GM19463 (cell line): Measurements from ENCODE around the gene MUCL3.
"Not testable (repeated sequence)": the region's sequence is repeated elsewhere in the genome, so short reads cannot be mapped to it uniquely, and the experiment has no call there.

Source experiments
- ATAC-seq: cut with Tn5 transposase; IDR thresholded peaks from one replicate; pipeline ENCODE4 v1.9.1; 2021; ENCODE audit warnings: mild to moderate bottlenecking, moderate library complexity; ENCODE audit not compliant: unreplicated experiment

Gene MUCL3, protein sequence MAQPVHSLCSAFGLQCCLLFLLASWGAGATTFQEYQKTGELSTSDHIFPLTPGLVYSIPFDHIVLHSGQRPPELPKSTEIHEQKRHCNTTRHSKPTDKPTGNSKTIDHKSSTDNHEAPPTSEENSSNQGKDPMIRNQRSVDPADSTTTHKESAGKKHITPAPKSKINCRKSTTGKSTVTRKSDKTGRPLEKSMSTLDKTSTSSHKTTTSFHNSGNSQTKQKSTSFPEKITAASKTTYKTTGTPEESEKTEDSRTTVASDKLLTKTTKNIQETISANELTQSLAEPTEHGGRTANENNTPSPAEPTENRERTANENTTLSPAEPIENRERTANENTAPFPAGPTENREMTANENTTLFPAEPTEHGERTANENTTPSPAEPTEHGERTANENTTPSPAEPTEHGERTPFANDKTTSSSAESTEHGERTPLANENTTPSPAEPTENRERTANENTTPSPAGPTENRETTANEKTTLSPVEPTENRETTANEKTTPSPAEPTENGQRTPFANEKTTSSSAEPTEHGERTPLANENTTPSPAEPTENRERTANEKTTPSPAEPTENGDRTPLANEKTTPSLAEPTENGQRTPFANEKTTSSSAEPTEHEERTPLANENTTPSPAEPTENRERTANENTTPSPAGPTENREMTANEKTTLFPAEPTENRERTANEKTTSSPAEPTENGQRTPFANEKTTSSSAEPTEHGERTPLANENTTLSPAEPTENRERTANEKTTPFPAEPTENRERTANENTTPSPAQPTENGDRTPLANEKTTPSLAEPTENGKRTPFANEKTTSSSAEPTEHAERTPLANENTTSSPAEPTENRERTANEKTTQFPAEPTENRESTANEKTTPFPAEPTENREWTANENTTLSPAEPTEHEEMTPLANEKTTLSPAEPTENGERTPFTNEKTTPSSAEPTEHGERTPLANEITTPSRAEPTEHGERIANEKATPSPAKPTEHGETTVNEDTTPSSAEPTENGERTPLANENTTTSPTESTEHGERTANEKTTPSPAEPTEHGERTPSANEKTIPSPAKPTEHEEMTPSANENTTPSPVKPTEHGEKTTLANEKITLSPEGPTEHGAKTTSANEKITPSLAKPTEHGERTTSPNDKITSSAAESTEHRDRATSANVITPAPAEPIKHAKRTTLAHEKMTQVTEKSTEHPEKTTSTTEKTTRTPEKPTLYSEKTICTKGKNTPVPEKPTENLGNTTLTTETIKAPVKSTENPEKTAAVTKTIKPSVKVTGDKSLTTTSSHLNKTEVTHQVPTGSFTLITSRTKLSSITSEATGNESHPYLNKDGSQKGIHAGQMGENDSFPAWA (N-terminal part only)

DNA sequence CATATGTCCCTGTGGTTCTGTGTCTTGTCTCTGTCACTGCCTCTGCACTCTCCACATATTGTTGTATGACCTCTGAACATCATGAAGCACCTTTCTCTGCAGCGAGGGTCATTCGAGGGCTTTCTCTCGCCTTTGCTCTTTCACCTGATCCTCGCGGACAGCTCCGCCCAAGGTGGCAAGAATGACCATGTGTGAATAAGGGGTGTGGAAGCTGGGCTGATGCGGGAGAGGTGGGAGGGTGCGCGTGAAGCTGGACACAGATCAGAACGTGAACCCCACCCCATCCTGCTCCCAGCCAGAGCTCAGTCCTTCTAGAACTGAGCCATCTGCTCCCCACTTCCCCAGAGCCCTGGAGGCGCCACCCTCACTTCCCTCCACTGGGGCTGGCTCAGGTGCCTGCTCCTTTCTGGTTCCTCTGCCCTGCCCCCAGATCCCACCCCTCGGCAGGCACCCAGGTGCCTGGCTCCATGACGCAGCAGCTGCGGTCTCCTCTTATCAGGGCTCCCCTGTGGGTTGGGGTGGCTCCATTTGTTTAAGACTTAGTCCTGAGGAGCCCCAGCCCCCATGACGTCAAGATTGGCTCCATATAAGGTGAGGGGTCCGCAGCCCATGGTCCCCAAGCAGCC lies at the start of gene MUCL3:
Gene MUCL3 (plus strand): TSS at position 613 of the 626 bp plus-strand sequence. CDS start 27 bp downstream, outside the sequence.
- no peak for ATAC-seq

DNA sequence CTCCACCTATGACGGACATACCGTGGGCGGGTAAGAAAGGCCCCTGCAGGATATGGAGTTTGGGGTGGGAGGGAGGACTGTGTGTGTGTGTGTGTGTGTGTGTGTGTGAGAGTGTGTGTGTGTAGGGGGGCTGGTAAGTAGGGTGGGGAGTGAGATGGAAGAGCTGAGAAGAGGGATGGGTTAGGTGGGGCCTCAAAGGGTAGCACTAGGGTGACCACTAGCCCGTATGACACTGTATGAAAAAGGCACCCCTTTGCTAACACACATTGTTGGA lies 49.4 kb upstream of the MUCL3 start:
- ATAC-seq = no peak

DNA sequence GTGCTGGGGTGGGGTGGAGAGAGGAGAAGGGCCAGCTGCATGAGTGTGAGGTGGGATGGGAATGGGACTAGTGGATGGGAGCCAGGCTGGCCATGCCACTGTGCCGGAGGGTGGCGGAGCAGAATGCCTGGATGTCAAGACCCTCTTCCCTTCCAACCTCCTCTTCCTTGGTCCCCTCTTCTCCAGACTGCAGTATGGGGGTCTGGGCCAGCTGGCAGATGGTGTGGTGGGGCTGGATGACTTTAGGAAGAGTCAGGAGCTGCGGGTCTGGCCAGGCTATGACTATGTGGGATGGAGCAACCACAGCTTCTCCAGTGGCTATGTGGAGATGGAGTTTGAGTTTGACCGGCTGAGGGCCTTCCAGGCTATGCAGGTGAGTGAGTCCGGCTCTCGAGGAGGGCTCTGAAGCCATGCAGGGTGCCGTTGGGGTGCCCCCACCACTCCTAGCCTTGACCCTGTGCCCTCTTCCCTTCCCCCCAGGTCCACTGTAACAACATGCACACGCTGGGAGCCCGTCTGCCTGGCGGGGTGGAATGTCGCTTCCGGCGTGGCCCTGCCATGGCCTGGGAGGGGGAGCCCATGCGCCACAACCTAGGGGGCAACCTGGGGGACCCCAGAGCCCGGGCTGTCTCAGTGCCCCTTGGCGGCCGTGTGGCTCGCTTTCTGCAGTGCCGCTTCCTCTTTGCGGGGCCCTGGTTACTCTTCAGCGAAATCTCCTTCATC lies 48.8 kb upstream of the MUCL3 start:
- no peak for ATAC-seq

DNA sequence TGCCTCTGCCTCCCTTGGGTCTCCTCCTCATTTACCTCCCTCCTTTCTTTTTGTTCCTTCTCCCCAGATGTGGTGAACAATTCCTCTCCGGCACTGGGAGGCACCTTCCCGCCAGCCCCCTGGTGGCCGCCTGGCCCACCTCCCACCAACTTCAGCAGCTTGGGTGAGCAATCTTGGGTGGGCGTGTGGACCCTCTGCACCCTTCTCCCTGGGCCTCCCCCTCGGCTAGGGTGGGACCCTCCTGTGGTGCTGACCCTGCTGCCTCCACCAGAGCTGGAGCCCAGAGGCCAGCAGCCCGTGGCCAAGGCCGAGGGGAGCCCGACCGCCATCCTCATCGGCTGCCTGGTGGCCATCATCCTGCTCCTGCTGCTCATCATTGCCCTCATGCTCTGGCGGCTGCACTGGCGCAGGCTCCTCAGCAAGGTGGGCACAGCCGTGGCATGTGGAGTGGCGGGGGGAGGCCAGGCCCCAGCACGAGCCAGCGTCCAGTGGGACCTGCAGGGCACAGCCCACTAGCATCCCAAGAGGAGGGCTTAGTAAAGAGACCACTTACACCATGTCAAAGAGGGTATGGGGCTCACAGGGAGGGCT lies 47.7 kb upstream of the MUCL3 start:
- ATAC-seq = no peak

DNA sequence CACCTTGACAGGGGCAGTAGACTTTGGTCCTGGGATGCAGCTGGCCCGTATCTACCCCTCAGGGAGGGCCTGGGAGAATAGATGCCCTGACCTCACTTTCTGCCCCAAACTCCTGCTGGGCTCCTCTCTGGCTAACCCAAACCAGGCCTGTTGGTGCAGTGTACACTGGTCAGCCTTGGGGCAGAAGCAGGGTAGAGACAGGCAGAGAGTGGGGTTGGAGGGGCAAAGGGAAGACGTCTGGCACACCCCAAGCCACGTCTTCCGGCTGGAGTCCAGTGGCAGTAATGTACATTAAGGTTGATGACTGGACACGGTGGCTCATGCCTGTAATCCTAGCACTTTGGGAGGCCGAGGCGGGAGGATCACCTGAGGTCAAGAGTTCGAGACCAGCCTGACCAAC lies 47.1 kb upstream of the MUCL3 start:
- no peak for ATAC-seq

DNA sequence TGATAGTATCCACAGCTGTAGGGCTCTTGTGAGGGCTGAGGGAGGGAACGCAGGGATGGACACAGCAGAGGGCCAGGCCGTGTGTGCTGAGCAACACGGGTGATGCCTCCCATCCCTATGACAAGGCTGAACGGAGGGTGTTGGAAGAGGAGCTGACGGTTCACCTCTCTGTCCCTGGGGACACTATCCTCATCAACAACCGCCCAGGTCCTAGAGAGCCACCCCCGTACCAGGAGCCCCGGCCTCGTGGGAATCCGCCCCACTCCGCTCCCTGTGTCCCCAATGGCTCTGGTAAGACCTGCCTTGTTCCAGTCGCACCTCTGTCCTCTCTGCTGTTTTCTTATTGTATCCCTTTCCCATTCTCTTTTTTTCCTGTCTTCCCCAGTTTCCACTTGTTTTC lies 46.4 kb upstream of the MUCL3 start:
- no peak for ATAC-seq

DNA sequence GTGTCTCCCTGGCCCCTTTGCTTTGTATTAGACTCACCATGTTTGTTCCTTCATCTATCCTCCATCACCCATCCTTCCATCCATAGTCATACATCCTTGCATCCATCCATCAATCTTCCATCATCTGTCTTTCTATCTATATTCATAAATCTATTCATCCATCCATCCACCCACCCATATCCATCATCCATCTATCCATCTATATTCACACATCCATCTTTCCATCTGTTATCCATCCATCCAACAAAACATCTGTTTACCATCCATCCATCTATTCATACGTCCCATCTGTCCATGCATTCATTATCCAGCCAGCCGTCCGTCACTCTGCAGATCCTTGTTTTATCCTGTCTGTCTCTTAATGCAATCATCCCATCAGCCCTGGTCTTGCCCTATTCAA lies 45.8 kb upstream of the MUCL3 start:
- no peak for ATAC-seq

DNA sequence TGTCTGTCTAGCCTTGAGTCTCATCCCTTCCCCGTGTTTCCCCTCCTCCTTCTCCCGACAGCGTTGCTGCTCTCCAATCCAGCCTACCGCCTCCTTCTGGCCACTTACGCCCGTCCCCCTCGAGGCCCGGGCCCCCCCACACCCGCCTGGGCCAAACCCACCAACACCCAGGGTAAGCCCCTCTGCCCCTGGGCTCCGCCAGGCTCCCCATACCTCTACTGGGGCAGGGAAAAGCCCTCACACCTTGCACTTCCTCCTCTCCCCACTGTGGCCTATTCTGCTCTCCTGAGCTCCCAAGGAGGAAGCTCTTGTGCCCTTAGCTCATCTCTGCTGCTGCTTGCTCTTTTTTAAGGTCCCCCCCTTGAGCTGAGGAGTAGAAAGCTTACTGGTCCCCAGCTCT lies 45.4 kb upstream of the MUCL3 start:
- ATAC-seq = no peak

DNA sequence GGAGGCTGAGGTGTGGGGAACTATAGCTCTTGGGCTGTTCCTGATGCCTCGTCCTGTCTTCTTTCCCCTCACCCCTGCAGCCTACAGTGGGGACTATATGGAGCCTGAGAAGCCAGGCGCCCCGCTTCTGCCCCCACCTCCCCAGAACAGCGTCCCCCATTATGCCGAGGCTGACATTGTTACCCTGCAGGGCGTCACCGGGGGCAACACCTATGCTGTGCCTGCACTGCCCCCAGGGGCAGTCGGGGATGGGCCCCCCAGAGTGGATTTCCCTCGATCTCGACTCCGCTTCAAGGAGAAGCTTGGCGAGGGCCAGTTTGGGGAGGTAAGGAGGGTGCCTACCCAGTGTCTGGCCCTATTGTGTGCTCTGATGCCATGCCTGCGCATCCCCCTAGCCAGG lies 44.2 kb upstream of the MUCL3 start:
- no peak for ATAC-seq

DNA sequence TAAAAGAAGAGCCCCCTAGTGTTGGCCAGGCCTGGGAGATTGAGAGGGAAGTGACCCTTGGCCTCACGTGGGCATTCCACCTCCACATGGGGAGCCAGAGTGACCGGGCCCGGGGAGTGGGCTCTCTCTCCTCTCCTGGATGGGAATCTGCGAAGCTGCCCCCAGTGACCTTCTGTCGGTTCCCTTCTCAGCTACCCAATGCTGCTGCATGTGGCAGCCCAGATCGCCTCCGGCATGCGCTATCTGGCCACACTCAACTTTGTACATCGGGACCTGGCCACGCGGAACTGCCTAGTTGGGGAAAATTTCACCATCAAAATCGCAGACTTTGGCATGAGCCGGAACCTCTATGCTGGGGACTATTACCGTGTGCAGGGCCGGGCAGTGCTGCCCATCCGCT lies 42.9 kb upstream of the MUCL3 start:
- ATAC-seq = no peak

DNA sequence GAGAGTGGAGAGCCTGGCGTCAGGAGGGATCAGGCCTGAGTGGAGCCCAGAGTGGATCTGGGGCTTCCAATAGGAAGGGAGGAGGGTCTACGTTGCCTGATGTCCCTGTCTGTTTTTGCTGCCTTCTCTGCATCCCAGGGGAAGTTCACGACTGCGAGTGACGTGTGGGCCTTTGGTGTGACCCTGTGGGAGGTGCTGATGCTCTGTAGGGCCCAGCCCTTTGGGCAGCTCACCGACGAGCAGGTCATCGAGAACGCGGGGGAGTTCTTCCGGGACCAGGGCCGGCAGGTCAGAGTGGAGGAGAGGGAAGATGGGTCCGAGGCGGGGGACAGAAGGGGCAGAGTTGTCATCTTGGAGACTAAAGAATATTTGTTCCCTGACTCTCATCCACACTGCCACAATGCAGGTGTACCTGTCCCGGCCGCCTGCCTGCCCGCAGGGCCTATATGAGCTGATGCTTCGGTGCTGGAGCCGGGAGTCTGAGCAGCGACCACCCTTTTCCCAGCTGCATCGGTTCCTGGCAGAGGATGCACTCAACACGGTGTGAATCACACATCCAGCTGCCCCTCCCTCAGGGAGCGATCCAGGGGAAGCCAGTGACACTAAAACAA lies 41.9 kb upstream of the MUCL3 start:
- no peak for ATAC-seq

DNA sequence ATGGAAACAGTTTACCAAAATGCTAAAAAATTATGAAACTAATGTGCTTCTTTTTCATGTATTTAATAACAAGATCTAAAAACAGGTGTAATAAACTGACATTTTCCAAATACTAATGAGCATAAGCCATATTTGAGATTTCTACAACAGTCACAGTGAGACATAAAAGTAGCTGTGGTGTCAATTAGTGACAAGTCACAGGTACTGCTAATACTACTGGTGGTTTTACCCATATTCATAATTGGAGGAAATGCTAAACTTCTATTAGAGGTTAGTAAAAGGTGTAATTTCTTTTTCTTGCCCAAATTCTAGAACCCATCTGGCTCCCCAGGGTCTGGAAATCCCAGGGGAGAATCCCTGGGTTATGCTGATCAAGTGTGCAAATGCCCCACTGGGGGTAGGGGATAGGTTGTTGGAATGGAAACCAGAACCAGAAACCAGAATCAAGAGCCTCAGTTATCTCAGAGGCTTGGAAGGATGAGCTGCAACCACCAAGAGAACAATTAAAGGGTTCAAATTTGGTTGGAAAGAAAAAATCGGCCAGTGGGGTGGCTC lies 39.8 kb upstream of the MUCL3 start:
- ATAC-seq = no peak

DNA sequence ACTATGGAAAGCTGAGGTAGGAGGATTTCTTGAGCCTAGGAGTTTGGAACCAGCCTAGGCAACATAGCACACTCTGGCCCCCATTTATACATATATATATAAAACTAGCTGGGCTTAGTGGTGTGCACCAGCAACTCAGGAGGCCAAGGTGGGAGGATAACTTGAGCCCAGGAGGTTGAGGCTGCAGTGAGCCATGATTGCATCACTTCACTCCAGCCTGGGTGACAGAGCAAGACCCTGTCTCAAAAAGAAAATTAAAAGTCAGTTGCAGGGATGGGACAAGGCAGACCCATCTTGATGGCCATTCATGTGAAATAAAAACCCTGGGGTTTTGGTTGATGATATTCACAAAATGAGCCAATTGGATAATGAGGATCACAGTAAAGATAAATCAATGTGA lies 39.3 kb upstream of the MUCL3 start:
- no peak for ATAC-seq

DNA sequence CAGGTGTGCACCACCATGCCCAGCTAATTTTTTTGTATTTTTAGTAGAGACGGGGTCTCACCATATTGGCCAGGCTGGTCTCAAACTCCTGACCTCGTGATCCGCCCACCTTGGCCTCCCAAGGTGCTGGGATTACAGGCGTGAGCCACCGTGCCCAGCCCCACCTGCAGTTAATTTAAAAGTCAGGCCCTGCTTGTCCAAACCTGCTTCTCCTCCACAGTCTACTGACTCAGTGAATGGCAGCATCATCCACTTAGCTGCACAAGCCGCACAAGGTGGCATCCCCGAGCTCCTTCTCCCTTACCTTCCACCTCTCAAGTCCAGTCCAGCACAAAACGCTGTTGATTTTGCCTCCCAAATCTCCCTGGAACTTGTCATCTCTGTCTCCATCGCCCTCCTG lies 38.6 kb upstream of the MUCL3 start:
- not testable (repeated sequence) for ATAC-seq

DNA sequence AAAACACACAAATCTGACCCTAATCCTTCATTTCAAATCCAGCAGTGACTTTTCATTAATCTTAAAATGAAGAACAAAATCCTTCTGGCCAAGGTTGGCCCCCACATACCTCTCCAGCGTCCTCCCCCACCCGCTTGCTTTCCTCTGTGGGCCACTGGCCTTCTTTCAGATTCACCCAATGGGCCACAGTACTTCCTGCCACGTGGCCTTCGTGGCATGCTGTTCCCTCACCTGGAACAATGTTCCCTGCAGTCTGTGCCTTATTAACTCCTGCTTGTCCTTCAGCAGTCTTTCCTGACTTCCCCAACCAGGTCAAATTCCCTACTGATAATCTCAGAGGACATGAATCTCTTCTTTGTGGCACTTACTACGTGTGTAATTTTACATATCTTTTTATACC lies 38.1 kb upstream of the MUCL3 start:
- no peak for ATAC-seq

DNA sequence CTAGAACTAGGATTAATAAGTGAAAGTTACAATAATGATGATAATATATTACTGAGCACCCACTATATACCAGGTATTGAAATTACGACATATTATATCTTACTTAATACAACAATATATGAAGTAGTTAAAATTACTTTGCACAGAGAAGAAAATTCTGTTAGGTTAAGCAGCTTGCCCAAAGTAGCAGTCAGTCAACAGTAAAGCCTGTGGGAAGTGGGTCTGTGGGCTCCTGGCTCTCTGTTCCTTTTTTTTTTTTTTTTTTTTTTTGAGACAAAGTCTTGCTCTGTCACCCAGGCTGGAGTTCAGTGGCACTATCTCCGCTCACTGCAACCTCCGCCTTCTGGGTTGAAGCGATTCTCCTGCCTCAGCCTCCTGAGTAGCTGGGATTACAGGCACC lies 37.5 kb upstream of the MUCL3 start:
- no peak for ATAC-seq

DNA sequence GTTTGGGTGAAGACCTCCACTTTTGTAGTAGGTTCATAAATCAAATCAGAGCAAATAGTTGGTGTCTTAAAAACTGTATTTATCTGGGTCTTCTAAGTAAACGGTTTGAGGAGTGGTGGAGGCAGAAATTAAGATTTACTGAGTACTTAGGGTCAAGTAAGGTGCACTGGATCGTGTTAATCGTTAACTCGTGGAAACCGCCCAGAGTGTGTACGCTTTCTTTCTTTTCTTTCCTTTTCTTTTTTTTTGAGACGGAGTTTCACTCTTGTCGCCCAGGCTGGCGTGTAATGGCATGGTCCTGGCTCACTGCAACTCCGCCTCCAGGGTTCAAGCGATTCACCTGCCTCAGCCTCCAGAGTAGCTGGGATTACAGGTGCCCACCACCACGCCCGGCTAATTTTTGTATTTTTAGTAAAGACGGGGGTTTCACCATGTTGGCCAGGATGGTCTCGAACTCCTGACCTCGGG lies 33.4 kb upstream of the MUCL3 start:
- not testable (repeated sequence) for ATAC-seq

DNA sequence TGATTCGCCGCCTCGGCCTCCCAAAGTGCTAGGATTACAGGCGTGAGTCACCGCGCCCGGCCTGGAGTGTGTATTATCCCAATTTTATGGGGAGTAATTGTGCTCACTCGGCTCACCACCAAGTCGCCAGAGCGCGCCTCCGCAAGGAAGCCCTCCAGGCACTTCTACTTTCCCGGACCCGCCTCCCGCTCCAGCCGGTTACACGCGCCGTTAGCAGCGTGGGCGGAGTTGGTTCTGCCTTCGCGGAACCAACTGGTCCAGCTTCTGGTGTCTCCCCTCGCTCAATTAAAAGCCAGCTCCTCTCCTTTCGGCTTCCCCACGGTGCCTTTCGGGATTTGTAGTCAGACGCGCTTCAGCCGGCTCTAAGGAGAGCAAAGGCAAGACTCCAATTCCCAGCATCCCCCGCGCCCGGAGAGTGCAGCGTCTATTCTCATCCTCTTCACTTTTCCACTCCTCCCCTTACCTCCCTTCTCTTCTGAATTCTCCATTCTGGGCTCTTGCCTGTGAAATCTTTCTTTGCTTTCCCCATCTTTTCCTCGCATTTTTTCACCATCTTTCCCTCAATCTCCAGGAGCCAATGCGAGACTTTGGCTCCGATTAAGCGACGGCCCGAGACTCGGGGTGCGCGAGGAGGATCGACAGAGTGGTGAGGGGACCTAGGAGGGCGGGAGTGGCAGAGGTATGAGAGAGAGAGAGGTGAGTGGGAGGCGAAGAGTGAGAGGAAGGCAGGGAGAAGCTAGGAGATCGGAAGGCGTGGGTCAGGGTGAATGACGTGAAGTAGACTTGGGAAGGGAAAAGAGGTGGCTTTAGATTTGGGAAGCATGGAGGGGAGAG lies 32.8 kb upstream of the MUCL3 start, which contains the start of gene GTF2H4:
Gene GTF2H4 (plus strand): TSS at position 450 of the 834 bp plus-strand sequence.
- peak; percentile 92 for ATAC-seq
